ENCODE measurements around the gene ARHGAP19.
A peak's percentile ranks its signal among the peaks of the same experiment; 100 is the strongest.
"Not testable (repeated sequence)": the region's sequence is repeated elsewhere in the genome, so short reads cannot be mapped to it uniquely, and the experiment has no call there.

The ARHGAP19 gene

GRCh38 chr10:97307866-97308780 is 15.7 kb upstream of the ARHGAP19 start:
- no peak overlapping the region for H3K27ac Mint-ChIP-seq
- no peak overlapping the region for H3K4me3 Mint-ChIP-seq

DNA sequence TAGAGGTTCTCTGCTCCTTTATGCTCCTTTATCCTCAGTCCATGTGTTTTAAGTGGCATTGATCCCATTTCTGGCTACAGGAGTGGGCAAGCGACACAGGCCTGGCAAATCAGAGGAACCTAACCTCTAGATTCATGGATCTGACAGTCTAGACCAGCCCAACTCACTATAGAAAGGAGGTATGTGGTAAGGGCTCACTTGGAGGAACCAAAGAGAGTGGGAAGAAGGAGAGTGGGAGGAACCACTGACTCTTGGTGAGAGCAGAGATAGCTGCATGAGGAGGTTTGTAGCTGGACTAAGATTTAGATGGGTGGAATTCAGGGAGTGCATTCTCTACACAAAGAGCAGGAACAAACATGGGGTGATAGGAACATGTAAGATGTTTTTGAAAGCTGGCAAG is 15.0 kb upstream of the ARHGAP19 start:
- H3K4me3 Mint-ChIP-seq = no peak overlapping the region
- H3K9me3 Mint-ChIP-seq = no peaks in the 10 kb centered on the region
- no peaks in the 10 kb centered on the region for H3K27me3 Mint-ChIP-seq
- H3K27ac Mint-ChIP-seq = no peak overlapping the region
- no peaks in the 10 kb centered on the region for H3K4me1 Mint-ChIP-seq
- H3K36me3 Mint-ChIP-seq = no peaks in the 10 kb centered on the region

More at GRCh38 chr10:97307866-97308780, 15.7 kb upstream of the ARHGAP19 start:
- Mint-ChIP-seq H3K9me3 (no peaks in the 10 kb centered on the region), H3K4me1 (no peaks in the 10 kb centered on the region), H3K36me3 (no peaks in the 10 kb centered on the region), H3K27me3 (no peaks in the 10 kb centered on the region)

DNA sequence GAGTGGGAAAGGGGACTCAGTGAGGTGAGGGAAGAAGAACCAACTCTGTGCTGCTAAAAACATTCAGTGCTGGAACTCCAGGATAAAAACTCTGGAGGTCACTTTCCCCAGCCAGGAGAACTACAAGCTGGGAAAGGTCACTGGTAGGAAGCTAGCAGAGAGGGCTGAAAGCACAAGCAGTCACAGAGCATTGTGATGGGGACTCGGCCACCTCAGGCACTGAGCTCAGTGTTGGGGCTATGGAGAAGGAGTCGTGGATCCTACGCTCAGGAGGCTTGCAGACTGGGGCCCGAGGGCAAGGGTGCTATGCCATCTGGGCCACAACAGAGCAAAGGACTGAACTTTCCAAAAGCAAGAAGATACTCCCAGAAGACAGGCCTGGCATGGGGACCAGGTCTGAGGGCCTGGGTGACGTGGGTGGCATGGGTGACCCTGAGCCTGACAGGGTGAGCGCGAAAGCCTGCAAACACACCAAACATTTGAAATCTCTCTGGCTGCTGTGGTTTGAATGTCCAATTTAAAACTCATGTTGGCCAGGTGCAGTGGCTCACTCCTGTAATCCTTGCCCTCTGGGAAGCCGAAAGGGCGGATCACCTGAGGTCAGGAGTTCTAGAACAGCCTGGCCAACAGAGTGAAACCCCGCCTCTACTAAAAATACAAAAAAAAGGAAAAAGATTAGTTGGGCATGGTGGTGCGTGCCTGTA is 9.8 kb upstream of the ARHGAP19 start:
- Mint-ChIP-seq H3K27ac (no peak overlapping the region), H3K27me3 (no peaks in the 10 kb centered on the region), H3K9me3 (no peaks in the 10 kb centered on the region), H3K4me3 (no peak overlapping the region), H3K4me1 (no peaks in the 10 kb centered on the region), H3K36me3 (no peaks in the 10 kb centered on the region)

GRCh38 chr10:97300980-97301379 is 8.5 kb upstream of the ARHGAP19 start:
- H3K27ac Mint-ChIP-seq = no peak overlapping the region
- H3K27me3 Mint-ChIP-seq = no peaks in the 10 kb centered on the region
- H3K36me3 Mint-ChIP-seq = no peaks in the 10 kb centered on the region
- H3K4me1 Mint-ChIP-seq = no peaks in the 10 kb centered on the region
- no peaks in the 10 kb centered on the region for H3K9me3 Mint-ChIP-seq
- no peak overlapping the region for H3K4me3 Mint-ChIP-seq

DNA sequence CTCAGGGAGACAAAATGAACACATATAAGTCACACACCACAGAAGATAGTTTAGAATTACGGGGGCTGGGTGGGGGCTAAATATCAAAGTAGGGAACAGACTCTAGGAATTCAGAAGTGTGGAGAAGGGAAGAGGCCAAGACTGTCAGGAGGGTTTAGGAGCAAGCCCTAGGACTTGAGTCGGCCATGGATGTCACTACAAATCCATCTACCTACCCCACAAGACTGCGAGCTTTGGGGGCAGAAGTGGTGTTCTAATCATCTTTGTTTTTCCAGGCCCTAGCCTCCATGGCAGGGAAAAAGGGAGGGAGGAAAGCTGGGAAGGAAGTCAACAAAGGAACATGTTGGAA is 5.8 kb upstream of the ARHGAP19 start:
- Mint-ChIP-seq H3K36me3 (no peaks in the 10 kb centered on the region), H3K4me1 (no peaks in the 10 kb centered on the region), H3K4me3 (no peak overlapping the region), H3K9me3 (no peaks in the 10 kb centered on the region), H3K27ac (no peak overlapping the region), H3K27me3 (no peaks in the 10 kb centered on the region)

GRCh38 chr10:97297556-97298222 is 5.3 kb upstream of the ARHGAP19 start:
- Mint-ChIP-seq H3K4me1 (peaks cover 3% of the 10 kb centered on the region), H3K27me3 (no peaks in the 10 kb centered on the region), H3K36me3 (no peaks in the 10 kb centered on the region), H3K4me3 (no peak overlapping the region), H3K9me3 (no peaks in the 10 kb centered on the region), H3K27ac (no peak overlapping the region)

DNA sequence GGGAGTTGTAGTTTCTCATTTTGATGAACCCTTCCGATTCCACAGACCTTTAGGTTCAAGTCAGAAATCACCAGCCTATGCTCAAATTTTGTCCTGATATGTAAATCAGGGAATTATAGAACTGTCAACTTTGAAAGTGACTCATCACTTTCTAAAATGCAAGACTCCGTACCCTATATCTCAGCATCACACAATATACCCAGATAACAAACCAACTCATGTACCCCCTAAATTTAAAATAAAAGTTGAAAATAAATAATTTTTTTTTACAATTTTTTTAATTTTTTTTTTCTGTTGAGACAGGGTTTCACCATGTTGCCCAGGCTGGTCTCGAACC is 393 bp upstream of the ARHGAP19 start:
- peaks cover 25% of the 10 kb centered on the region for H3K4me1 Mint-ChIP-seq
- peaks cover 2% of the 10 kb centered on the region for H3K36me3 Mint-ChIP-seq
- no peaks in the 10 kb centered on the region for H3K9me3 Mint-ChIP-seq
- H3K4me3 Mint-ChIP-seq = peak overlapping the region; percentile 89
- H3K27ac Mint-ChIP-seq = peak overlapping the region; percentile 94
- H3K27me3 Mint-ChIP-seq = no peaks in the 10 kb centered on the region

DNA sequence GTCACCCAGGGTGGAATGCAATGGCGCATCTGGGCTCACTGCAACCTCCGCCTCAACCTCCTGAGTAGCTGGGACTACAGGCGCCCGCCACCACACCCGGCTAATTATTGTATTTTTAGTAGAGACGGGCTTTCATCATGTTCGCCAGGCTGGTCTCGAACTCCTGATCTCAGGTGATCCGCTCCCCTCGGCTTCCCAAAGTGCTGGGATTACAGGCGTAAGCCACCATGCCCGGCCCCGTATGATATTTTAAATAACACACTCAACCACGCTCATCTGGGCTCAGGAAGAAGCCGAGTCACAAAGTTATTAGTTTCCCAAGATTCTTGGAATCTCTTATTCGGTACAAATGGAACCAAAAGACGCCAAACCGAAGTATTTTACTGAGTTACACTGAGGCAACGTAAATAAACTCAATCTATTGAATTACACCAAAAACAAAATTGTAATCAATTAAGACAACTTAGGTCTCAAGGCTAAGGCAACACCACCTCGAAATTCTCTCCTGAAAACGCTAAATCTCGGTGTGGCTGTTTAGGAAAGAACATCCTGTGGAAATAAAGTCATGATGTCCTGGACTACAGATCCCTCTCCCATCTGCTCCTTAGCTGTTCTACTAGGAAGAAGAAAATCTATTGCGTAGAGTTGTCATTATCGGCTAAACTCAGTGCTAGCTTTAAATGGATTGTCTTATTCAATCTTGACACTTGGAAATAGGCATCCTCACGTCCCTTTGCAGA is 910 bp downstream of the ARHGAP19 start:
- Mint-ChIP-seq H3K36me3 (peaks cover 2% of the 10 kb centered on the region), H3K4me3 (peak overlapping the region; percentile 89), H3K27ac (peak overlapping the region; percentile 75), H3K27me3 (no peaks in the 10 kb centered on the region), H3K4me1 (peaks cover 25% of the 10 kb centered on the region), H3K9me3 (no peaks in the 10 kb centered on the region)

GRCh38 chr10:97290576-97291356 is 1.7 kb downstream of the ARHGAP19 start:
- H3K27ac Mint-ChIP-seq, H3K9me3 Mint-ChIP-seq, H3K36me3 Mint-ChIP-seq, H3K27me3 Mint-ChIP-seq: not testable (repeated sequence)
- Mint-ChIP-seq H3K4me3 (peak overlapping the region; percentile 11), H3K4me1 (peaks cover 25% of the 10 kb centered on the region)

DNA sequence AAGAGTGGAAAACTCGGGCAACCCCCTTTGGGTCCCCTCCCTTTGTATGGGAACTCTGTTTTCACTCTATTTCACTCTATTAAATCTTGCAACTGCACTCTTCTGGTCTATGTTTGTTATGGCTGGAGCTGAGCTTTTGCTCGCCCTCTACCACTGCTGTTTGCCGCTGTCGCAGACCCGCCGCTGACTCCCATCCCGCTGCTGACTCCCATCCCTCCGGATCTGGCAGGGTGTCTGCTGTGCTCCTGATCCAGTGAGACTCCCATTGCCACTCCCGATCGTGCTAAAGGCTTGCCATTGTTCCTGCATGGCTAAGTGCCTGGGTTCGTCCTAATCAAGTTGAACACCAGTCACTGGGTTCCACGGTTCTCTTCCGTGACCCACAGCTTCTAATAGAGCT is 2.4 kb downstream of the ARHGAP19 start:
- H3K36me3 Mint-ChIP-seq, H3K27me3 Mint-ChIP-seq, H3K4me3 Mint-ChIP-seq, H3K27ac Mint-ChIP-seq, H3K9me3 Mint-ChIP-seq: not testable (repeated sequence)
- H3K4me1 Mint-ChIP-seq = peaks cover 25% of the 10 kb centered on the region

GRCh38 chr10:97280783-97281182 is 11.7 kb downstream of the ARHGAP19 start:
- Mint-ChIP-seq H3K4me1 (peaks cover 18% of the 10 kb centered on the region), H3K36me3 (no peaks in the 10 kb centered on the region), H3K27ac (peak overlapping the region; percentile 17), H3K4me3 (no peak overlapping the region), H3K9me3 (no peaks in the 10 kb centered on the region), H3K27me3 (no peaks in the 10 kb centered on the region)

DNA sequence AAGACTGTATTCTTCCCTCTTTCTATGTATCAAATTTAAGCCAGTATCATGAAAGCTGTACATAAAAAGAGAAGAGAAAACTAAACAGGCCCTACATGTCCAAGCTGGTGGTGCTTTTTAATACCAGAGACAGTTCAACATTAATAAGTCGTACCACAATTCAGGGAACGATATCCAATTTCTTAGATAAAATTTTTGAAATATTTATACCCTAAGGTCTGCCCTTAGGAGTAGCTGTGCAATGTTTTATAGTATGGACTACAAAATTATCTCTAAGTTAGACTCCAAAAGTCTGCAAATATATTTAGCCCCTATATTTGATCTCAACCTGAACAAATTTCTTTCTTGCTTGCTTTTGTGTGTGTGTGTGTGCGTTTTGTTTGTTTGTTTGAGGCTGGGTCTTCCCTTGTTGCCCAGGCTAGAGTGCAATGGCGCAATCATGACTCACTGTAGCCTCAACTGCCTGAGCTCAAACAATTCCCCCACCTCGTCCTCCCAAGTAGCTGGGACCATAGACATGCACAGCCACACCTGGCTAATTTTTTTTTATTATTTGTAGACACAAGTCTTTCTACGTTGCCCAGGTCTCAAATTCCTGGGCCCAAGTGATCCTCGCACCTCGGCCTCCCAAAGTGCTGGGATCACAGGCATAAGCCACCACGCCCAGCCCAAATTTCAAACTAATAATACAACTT is 13.2 kb downstream of the ARHGAP19 start:
- Mint-ChIP-seq H3K4me3 (no peak overlapping the region), H3K9me3 (no peaks in the 10 kb centered on the region), H3K27ac (no peak overlapping the region), H3K4me1 (peaks cover 18% of the 10 kb centered on the region), H3K36me3 (no peaks in the 10 kb centered on the region), H3K27me3 (no peaks in the 10 kb centered on the region)

- Mint-ChIP-seq H3K27ac (no peak overlapping the region), H3K27me3 (no peaks in the 10 kb centered on the region), H3K4me1 (peaks cover 18% of the 10 kb centered on the region), H3K4me3 (no peak overlapping the region), H3K9me3 (no peaks in the 10 kb centered on the region), H3K36me3 (no peaks in the 10 kb centered on the region)
Measured at GRCh38 chr10:97278491-97278989, 13.9 kb downstream of the ARHGAP19 start.

- H3K36me3 Mint-ChIP-seq = no peaks in the 10 kb centered on the region
- H3K9me3 Mint-ChIP-seq = no peaks in the 10 kb centered on the region
- H3K27me3 Mint-ChIP-seq = no peaks in the 10 kb centered on the region
- no peak overlapping the region for H3K4me3 Mint-ChIP-seq
- no peak overlapping the region for H3K27ac Mint-ChIP-seq
- H3K4me1 Mint-ChIP-seq = peaks cover 17% of the 10 kb centered on the region
Measured at GRCh38 chr10:97277551-97277950, 14.9 kb downstream of the ARHGAP19 start.
